ENCODE results near the gene PDGFRB. TPM values are rescaled to one million over a fixed set of nuclear protein-coding genes. Genes with fewer than 3 reads are reported as not detected.

PDGFRB gene
- total and polyA plus RNA-seq, 2 experiments from 2014 or later = 4.2 to 5.3 TPM

- H3K27ac ChIP-seq = no peak overlapping the region
These were observed 8.0 kb downstream of the PDGFRB start for GRCh38 chr5:150147670-150148069.

GRCh38 chr5:150146862-150147601 is 8.6 kb downstream of the PDGFRB start:
- Histone ChIP-seq H3K9me3 (ENCODE audit: low read depth) (no peaks in the 10 kb centered on the region), H3K4me1 (ENCODE audit: low read depth) (peaks cover 30% of the 10 kb centered on the region), H3K36me3 (no peaks in the 10 kb centered on the region), H3K27me3 (no peaks in the 10 kb centered on the region), H3K27ac (no peak overlapping the region), H3K4me3 (no peak overlapping the region)
- TF ChIP-seq, protein P1, sequence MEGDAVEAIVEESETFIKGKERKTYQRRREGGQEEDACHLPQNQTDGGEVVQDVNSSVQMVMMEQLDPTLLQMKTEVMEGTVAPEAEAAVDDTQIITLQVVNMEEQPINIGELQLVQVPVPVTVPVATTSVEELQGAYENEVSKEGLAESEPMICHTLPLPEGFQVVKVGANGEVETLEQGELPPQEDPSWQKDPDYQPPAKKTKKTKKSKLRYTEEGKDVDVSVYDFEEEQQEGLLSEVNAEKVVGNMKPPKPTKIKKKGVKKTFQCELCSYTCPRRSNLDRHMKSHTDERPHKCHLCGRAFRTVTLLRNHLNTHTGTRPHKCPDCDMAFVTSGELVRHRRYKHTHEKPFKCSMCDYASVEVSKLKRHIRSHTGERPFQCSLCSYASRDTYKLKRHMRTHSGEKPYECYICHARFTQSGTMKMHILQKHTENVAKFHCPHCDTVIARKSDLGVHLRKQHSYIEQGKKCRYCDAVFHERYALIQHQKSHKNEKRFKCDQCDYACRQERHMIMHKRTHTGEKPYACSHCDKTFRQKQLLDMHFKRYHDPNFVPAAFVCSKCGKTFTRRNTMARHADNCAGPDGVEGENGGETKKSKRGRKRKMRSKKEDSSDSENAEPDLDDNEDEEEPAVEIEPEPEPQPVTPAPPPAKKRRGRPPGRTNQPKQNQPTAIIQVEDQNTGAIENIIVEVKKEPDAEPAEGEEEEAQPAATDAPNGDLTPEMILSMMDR (IDR thresholded peaks at IDR 0.05; ENCODE audit: low read depth, low read length) = no peak
- no peak for DNase-seq (ENCODE audit: low read depth in 1 of 2, low spot score in 1 of 2)

More at GRCh38 chr5:150147670-150148069, 8.0 kb downstream of the PDGFRB start:
- TF ChIP-seq, protein P1 (IDR thresholded peaks at IDR 0.05; ENCODE audit: low read depth, low read length) = no peak
- H3K36me3 ChIP-seq = no peaks in the 10 kb centered on the region
- H3K27me3 ChIP-seq = no peaks in the 10 kb centered on the region
- DNase-seq (ENCODE audit: low read depth in 1 of 2, low spot score in 1 of 2) = no peak
- no peaks in the 10 kb centered on the region for H3K9me3 ChIP-seq (ENCODE audit: low read depth)
- peaks cover 24% of the 10 kb centered on the region for H3K4me1 ChIP-seq (ENCODE audit: low read depth)
- no peak overlapping the region for H3K4me3 ChIP-seq

GRCh38 chr5:150146235-150146634 is 9.4 kb downstream of the PDGFRB start:
- H3K4me3 ChIP-seq = no peak overlapping the region
- TF ChIP-seq, protein P1 (IDR thresholded peaks at IDR 0.05; ENCODE audit: low read depth, low read length) = no peak
- H3K4me1 ChIP-seq (ENCODE audit: low read depth) = peaks cover 35% of the 10 kb centered on the region
- no peak for DNase-seq (ENCODE audit: low read depth in 1 of 2, low spot score in 1 of 2)
- H3K9me3 ChIP-seq (ENCODE audit: low read depth) = no peaks in the 10 kb centered on the region
- H3K27me3 ChIP-seq = no peaks in the 10 kb centered on the region
- no peak overlapping the region for H3K27ac ChIP-seq
- no peaks in the 10 kb centered on the region for H3K36me3 ChIP-seq

- TF ChIP-seq, protein P1 (IDR thresholded peaks at IDR 0.05; ENCODE audit: low read depth, low read length) = no peak
- DNase-seq (ENCODE audit: low read depth in 1 of 2, low spot score in 1 of 2) = peak in 1 of 2 donors; percentile 49
- Histone ChIP-seq H3K27ac (peak overlapping the region; percentile 70), H3K9me3 (ENCODE audit: low read depth) (no peaks in the 10 kb centered on the region), H3K4me1 (ENCODE audit: low read depth) (peaks cover 35% of the 10 kb centered on the region), H3K36me3 (no peaks in the 10 kb centered on the region), H3K27me3 (no peaks in the 10 kb centered on the region), H3K4me3 (no peak overlapping the region)
These were observed 10.8 kb downstream of the PDGFRB start for GRCh38 chr5:150144879-150145278.

DNA sequence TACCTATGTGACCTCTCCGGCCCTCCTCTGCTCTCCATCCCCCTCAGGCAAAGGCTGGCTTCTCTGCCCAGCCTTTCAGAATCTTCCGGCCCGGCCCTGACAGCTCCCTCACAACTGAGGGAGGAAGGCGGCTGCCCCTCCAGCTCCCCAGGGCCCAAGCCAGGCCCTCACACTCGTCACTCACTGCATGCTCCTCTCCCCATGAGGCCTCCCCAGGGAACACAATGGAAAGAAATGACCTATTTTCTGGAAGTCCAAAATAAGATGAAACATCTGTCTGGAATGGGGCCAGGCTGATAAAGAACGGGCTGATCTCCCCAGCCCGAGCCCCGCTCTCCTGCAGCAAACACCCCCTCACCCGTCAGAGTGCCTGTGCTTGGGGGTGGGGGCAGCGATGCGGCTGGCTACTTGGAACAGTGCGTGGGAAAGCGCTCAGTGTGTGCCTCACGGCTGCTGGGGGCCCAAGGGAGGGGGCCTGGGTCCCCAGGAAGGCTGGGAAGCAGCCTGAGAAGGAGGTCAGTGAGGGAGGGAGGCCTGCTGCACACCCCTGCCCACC is 11.3 kb downstream of the PDGFRB start:
- Histone ChIP-seq H3K27ac (peak overlapping the region; percentile 70), H3K36me3 (no peaks in the 10 kb centered on the region), H3K27me3 (no peaks in the 10 kb centered on the region), H3K4me3 (no peak overlapping the region), H3K4me1 (ENCODE audit: low read depth) (peaks cover 36% of the 10 kb centered on the region), H3K9me3 (ENCODE audit: low read depth) (no peaks in the 10 kb centered on the region)
- TF ChIP-seq, protein P1 (IDR thresholded peaks at IDR 0.05; ENCODE audit: low read depth, low read length) = no peak
- DNase-seq (ENCODE audit: low read depth in 1 of 2, low spot score in 1 of 2) = peak; percentile 37 to 96

All from cardiac muscle cell (in vitro differentiated cells and primary cell).